H9 (cell line): ENCODE results near the gene SLC22A2. TPM values are rescaled to one million over a fixed set of nuclear protein-coding genes. Genes with fewer than 3 reads are reported as not detected.

Source experiments
- DNase-seq: peaks from one replicate; pipeline ENCODE4 v3.0.0-alpha.2; 2017
- H2AFZ ChIP-seq: one replicate; pipeline ENCODE4 v1.6.1; 2013; ENCODE audit warnings: mild to moderate bottlenecking, low read length, control low read depth, moderate library complexity
- H2AK5ac ChIP-seq: 2 replicates; pipeline ENCODE4 v1.6.1; 2013; ENCODE audit warnings: low read length, control low read depth, mixed read lengths; ENCODE audit not compliant: insufficient read length
- H2BK120ac ChIP-seq: one replicate; pipeline ENCODE4 v1.6.1; 2013; ENCODE audit warnings: low read depth, mild to moderate bottlenecking, low read length, control low read depth, inconsistent platforms; ENCODE audit not compliant: poor library complexity, severe bottlenecking
- H2BK12ac ChIP-seq: 2 replicates; pipeline ENCODE4 v1.6.1; 2013; ENCODE audit warnings: low read length, control low read depth, mixed read lengths, low read depth; ENCODE audit not compliant: insufficient read length
- H2BK15ac ChIP-seq: 2 replicates; pipeline ENCODE4 v1.6.1; 2013; ENCODE audit warnings: low read depth, low read length, control low read depth
- H2BK20ac ChIP-seq: one replicate; pipeline ENCODE4 v1.6.1; 2013; ENCODE audit warnings: low read depth, mild to moderate bottlenecking, low read length, control low read depth, inconsistent platforms; ENCODE audit not compliant: poor library complexity, severe bottlenecking
- H2BK5ac ChIP-seq: 2 replicates; pipeline ENCODE4 v1.6.1; 2013; ENCODE audit warnings: low read length, control low read depth, mixed read lengths; ENCODE audit not compliant: insufficient read length
- H3K14ac ChIP-seq: 2 replicates; pipeline ENCODE4 v1.6.1; 2013; ENCODE audit warnings: low read length, control low read depth; ENCODE audit not compliant: insufficient read depth
- H3K18ac ChIP-seq: 2 replicates; pipeline ENCODE4 v1.6.1; 2013; ENCODE audit warnings: low read depth, mild to moderate bottlenecking, mixed read lengths, low read length, control low read depth; ENCODE audit not compliant: insufficient read length
- H3K23ac ChIP-seq: 2 replicates; pipeline ENCODE4 v1.6.1; 2013; ENCODE audit warnings: low read length, control low read depth, mixed read lengths, low read depth; ENCODE audit not compliant: insufficient read length
- H3K23me2 ChIP-seq: 2 replicates; pipeline ENCODE4 v1.6.1; 2013; ENCODE audit warnings: low read depth, mild to moderate bottlenecking, mixed read lengths, low read length, control low read depth; ENCODE audit not compliant: insufficient read length, poor library complexity, severe bottlenecking
- H3K27ac ChIP-seq: 2 replicates; pipeline ENCODE4 v1.5.1; 2013; ENCODE audit warnings: low read length, control low read depth, mixed read lengths, low read depth; ENCODE audit not compliant: insufficient read length
- H3K27me3 ChIP-seq: 2 replicates; pipeline ENCODE4 v1.6.1; 2013; ENCODE audit warnings: low read length, control low read depth, inconsistent platforms; ENCODE audit not compliant: insufficient read depth
- H3K4ac ChIP-seq: 2 replicates; pipeline ENCODE4 v1.6.1; 2013; ENCODE audit warnings: low read depth, mild to moderate bottlenecking, control low read depth, inconsistent platforms, low read length, moderate library complexity
- H3K4me1 ChIP-seq: 2 replicates; pipeline ENCODE4 v1.6.1; 2013; ENCODE audit warnings: low read length, control low read depth, inconsistent platforms; ENCODE audit not compliant: insufficient read depth
- H3K4me2 ChIP-seq: 2 replicates; pipeline ENCODE4 v1.6.1; 2013; ENCODE audit warnings: low read length, control low read depth, mixed read lengths; ENCODE audit not compliant: insufficient read length, insufficient read depth
- H3K56ac ChIP-seq: 2 replicates; pipeline ENCODE4 v1.6.1; 2013; ENCODE audit warnings: low read depth, mild to moderate bottlenecking, mixed read lengths, low read length, control low read depth; ENCODE audit not compliant: insufficient read length
- H3K79me1 ChIP-seq: 2 replicates; pipeline ENCODE4 v1.6.1; 2013; ENCODE audit warnings: low read depth, mild to moderate bottlenecking, moderate library complexity, low read length, control low read depth, inconsistent platforms; ENCODE audit not compliant: insufficient read depth, poor library complexity, severe bottlenecking
- H3K79me2 ChIP-seq: 2 replicates; pipeline ENCODE4 v1.6.1; 2013; ENCODE audit warnings: low read length, control low read depth, inconsistent platforms; ENCODE audit not compliant: insufficient read depth
- H3K9ac ChIP-seq: 2 replicates; pipeline ENCODE4 v1.6.1; 2013; ENCODE audit warnings: low read length, control low read depth, mixed read lengths; ENCODE audit not compliant: insufficient read length; ENCODE audit errors: extremely low read depth
- H3K9me3 ChIP-seq: one replicate; pipeline ENCODE4 v1.6.1; 2013; ENCODE audit warnings: low read depth, low read length, inconsistent platforms; ENCODE audit not compliant: control insufficient read depth
- H3T11ph ChIP-seq: one replicate; pipeline ENCODE4 v1.6.1; 2013; ENCODE audit warnings: mild to moderate bottlenecking, low read length, control low read depth, inconsistent platforms
- H4K20me1 ChIP-seq: one replicate; pipeline ENCODE4 v1.6.1; 2013; ENCODE audit not compliant: control insufficient read depth, insufficient read length, insufficient read depth
- H4K5ac ChIP-seq: 2 replicates; pipeline ENCODE4 v1.6.1; 2013; ENCODE audit warnings: low read depth, mild to moderate bottlenecking, mixed read lengths, low read length, control low read depth; ENCODE audit not compliant: insufficient read length
- H4K8ac ChIP-seq: replicated peaks from 2 replicates; pipeline ENCODE4 v1.6.1; 2013; ENCODE audit warnings: low read length, control low read depth, mixed read lengths, low read depth; ENCODE audit not compliant: insufficient read length
- H4K91ac ChIP-seq: 2 replicates; pipeline ENCODE4 v1.6.1; 2013; ENCODE audit warnings: low read depth, mild to moderate bottlenecking, moderate library complexity, mixed read lengths, low read length, control low read depth; ENCODE audit not compliant: insufficient read length
- H3K27ac Mint-ChIP-seq, 3 experiments: 2 replicates in 2 of 3; 3 replicates in 1 of 3; pipeline ENCODE4 v1.8.0; 2020 to 2021; ENCODE audit warnings: mixed read lengths in 3 of 3, mild to moderate bottlenecking in 1 of 3, moderate library complexity in 1 of 3
- H3K27me3 Mint-ChIP-seq: 2 replicates; pipeline ENCODE4 v1.8.0; 2021; ENCODE audit warnings: low read depth, mild to moderate bottlenecking, moderate library complexity, mixed read lengths
- H3K36me3 Mint-ChIP-seq, 3 experiments: 2 replicates in 2 of 3; 3 replicates in 1 of 3; pipeline ENCODE4 v1.8.0; 2020 to 2021; ENCODE audit warnings: low read depth in 3 of 3, mixed read lengths in 3 of 3; ENCODE audit not compliant: insufficient read depth in 1 of 3
- H3K4me1 Mint-ChIP-seq, 2 experiments: 2 replicates each; pipeline ENCODE4 v1.8.0; 2020; ENCODE audit warnings: mixed read lengths in 2 of 2
- H3K4me3 Mint-ChIP-seq, 2 experiments: 2 replicates in 1 of 2; 3 replicates in 1 of 2; pipeline ENCODE4 v1.8.0; 2020 to 2021; ENCODE audit warnings: mild to moderate bottlenecking in 2 of 2, mixed read lengths in 2 of 2, moderate library complexity in 1 of 2
- H3K9me3 Mint-ChIP-seq, 2 experiments: 2 replicates in 1 of 2; 3 replicates in 1 of 2; pipeline ENCODE4 v1.8.0; 2020; ENCODE audit warnings: mild to moderate bottlenecking in 2 of 2, mixed read lengths in 2 of 2, moderate library complexity in 1 of 2
- WGBS: extraction: QIAGEN DNeasy Blood & Tissue Kit; methylation state at CpG from one replicate; pipeline ENCODE4 v1.1.7; 2013; ENCODE audit warnings: missing lambda C conversion rate, low lambda C conversion rate, mixed read lengths; ENCODE audit not compliant: insufficient read length; ENCODE audit errors: extremely low coverage; 5-methylcytosine and 5-hydroxymethylcytosine counted together
- total RNA-seq: library from RNA; stranded (reverse); gene quantifications from 2 replicates; pipeline ENCODE4 v1.2.1, GENCODE V29; 2021
- TF ChIP-seq, protein P1 (sequence below): fragments of 200-600 bp; sonication (generic); conservative IDR thresholded peaks from 3 replicates; pipeline ENCODE4 v1.8.0; 2021; ENCODE audit warnings: antibody characterized with exemption, mild to moderate bottlenecking

Gene SLC22A2
- total RNA-seq, 1 experiment from 2014 or later, result 1.0 TPM

DNA sequence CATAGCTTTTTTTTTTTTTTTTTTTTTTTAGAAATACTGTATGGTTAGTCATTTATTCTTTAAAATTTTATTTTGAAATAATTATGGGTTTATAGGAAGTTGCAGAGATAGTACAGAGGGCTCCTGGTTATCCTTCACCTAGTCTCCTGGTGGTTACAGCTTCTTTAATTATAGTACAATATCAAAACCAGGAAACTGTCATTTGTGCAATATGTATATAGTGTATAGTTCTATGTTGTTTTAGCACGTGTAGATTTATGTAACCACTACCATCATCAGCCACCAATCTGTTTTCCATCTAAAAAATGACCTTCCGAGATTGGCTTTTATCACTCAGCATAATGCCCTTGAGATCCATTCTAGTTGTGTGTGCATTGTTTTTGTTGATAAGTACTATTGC lies 54.7 kb downstream of the SLC22A2 start:
- H3K27ac ChIP-seq, result no peak overlapping the region
- H4K5ac ChIP-seq, result no peak overlapping the region
- H2BK15ac ChIP-seq, result no peak overlapping the region
- no peak overlapping the region for H3K4me3 Mint-ChIP-seq
- no peak overlapping the region for H2AK5ac ChIP-seq
- H3K27me3 ChIP-seq, result no peaks in the 10 kb centered on the region
- no peak overlapping the region for H4K8ac ChIP-seq
- H3K4me1 Mint-ChIP-seq, result peaks cover 7 to 10% of the 10 kb centered on the region in 2 experiments
- TF ChIP-seq, protein P1, sequence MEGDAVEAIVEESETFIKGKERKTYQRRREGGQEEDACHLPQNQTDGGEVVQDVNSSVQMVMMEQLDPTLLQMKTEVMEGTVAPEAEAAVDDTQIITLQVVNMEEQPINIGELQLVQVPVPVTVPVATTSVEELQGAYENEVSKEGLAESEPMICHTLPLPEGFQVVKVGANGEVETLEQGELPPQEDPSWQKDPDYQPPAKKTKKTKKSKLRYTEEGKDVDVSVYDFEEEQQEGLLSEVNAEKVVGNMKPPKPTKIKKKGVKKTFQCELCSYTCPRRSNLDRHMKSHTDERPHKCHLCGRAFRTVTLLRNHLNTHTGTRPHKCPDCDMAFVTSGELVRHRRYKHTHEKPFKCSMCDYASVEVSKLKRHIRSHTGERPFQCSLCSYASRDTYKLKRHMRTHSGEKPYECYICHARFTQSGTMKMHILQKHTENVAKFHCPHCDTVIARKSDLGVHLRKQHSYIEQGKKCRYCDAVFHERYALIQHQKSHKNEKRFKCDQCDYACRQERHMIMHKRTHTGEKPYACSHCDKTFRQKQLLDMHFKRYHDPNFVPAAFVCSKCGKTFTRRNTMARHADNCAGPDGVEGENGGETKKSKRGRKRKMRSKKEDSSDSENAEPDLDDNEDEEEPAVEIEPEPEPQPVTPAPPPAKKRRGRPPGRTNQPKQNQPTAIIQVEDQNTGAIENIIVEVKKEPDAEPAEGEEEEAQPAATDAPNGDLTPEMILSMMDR, result no peak
- no peak overlapping the region for H3K4ac ChIP-seq
- no peak overlapping the region for H2BK12ac ChIP-seq
- no peak overlapping the region for H3T11ph ChIP-seq
- peaks cover 24 to 26% of the 10 kb centered on the region in 2 experiments for H3K9me3 Mint-ChIP-seq
- H4K20me1 ChIP-seq, result no peaks in the 10 kb centered on the region
- H3K79me1 ChIP-seq, result no peaks in the 10 kb centered on the region
- no peak overlapping the region for H2BK5ac ChIP-seq
- H3K36me3 Mint-ChIP-seq, result peaks cover 23 to 28% (median 25%) of the 10 kb centered on the region in 3 experiments
- H3K27ac Mint-ChIP-seq, result no peak overlapping the region
- WGBS, result no CpG with 5 or more reads among the region's 2 CpGs
- no peaks in the 10 kb centered on the region for H3K23me2 ChIP-seq
- H3K9me3 ChIP-seq, result peaks cover 19% of the 10 kb centered on the region
- H2BK20ac ChIP-seq, result no peak overlapping the region
- H3K14ac ChIP-seq, result no peak overlapping the region
- no peak overlapping the region for H3K9ac ChIP-seq
- no peak overlapping the region for H3K23ac ChIP-seq
- H3K18ac ChIP-seq, result no peak overlapping the region
- no peak overlapping the region for H3K56ac ChIP-seq
- no peaks in the 10 kb centered on the region for H3K4me1 ChIP-seq
- H2AFZ ChIP-seq, result no peak overlapping the region
- H2BK120ac ChIP-seq, result no peak overlapping the region
- no peak overlapping the region for H4K91ac ChIP-seq
- no peaks in the 10 kb centered on the region for H3K79me2 ChIP-seq
- DNase-seq, result no peak
- no peak overlapping the region for H3K4me2 ChIP-seq
- no peaks in the 10 kb centered on the region for H3K27me3 Mint-ChIP-seq
